Hepatocyte (in vitro differentiated cells): ENCODE data around the gene PLXNC1. TPM values are rescaled to one million over a fixed set of nuclear protein-coding genes. Genes with fewer than 3 reads are reported as not detected.

Source experiments
- DNase-seq: peaks from one replicate; pipeline ENCODE4 v3.0.0-alpha.2; 2016; ENCODE audit warnings: low spot score
- H2AFZ ChIP-seq: fragments of 200-600 bp; sonication (generic); 2 replicates; pipeline ENCODE4 v1.6.0; 2016; ENCODE audit warnings: antibody characterized with exemption, mild to moderate bottlenecking
- H3K27ac ChIP-seq: fragments of 200-600 bp; sonication (generic); 2 replicates; pipeline ENCODE4 v1.5.1; 2016; ENCODE audit warnings: mild to moderate bottlenecking
- H3K27me3 ChIP-seq: fragments of 200-600 bp; sonication (generic); 2 replicates; pipeline ENCODE4 v1.6.1; 2016
- H3K36me3 ChIP-seq: fragments of 200-600 bp; sonication (generic); replicated peaks from 2 replicates; pipeline ENCODE4 v1.5.1; 2016; ENCODE audit warnings: low read depth; ENCODE audit not compliant: insufficient read depth
- H3K4me1 ChIP-seq: fragments of 200-600 bp; sonication (generic); 2 replicates; pipeline ENCODE4 v1.5.1; 2016; ENCODE audit warnings: mild to moderate bottlenecking, moderate library complexity; ENCODE audit not compliant: insufficient read depth
- H3K4me2 ChIP-seq: fragments of 200-600 bp; sonication (generic); 2 replicates; pipeline ENCODE4 v1.6.0; 2016
- H3K4me3 ChIP-seq: fragments of 200-600 bp; sonication (generic); 2 replicates; pipeline ENCODE4 v1.5.1; 2016; ENCODE audit warnings: mild to moderate bottlenecking
- H3K79me2 ChIP-seq: fragments of 200-600 bp; sonication (generic); 2 replicates; pipeline ENCODE4 v1.6.0; 2017; ENCODE audit warnings: mild to moderate bottlenecking
- H3K9me2 ChIP-seq: fragments of 200-600 bp; sonication (generic); replicated peaks from 2 replicates; pipeline ENCODE4 v1.6.0; 2017; ENCODE audit warnings: mild to moderate bottlenecking; ENCODE audit not compliant: insufficient read depth
- H3K9me3 ChIP-seq: fragments of 200-600 bp; sonication (generic); 2 replicates; pipeline ENCODE4 v1.5.1; 2016; ENCODE audit warnings: low read depth, mild to moderate bottlenecking
- H4K20me1 ChIP-seq: fragments of 200-600 bp; sonication (generic); 2 replicates; pipeline ENCODE4 v1.6.0; 2016; ENCODE audit warnings: mild to moderate bottlenecking; ENCODE audit not compliant: insufficient read depth, poor library complexity, severe bottlenecking
- EZH2 ChIP-seq: fragments of 200-600 bp; sonication (generic); IDR thresholded peaks from 2 replicates; pipeline ENCODE4 v1.6.1; 2016; ENCODE audit warnings: antibody characterized with exemption, mild to moderate bottlenecking, borderline replicate concordance
- EZH2phosphoT487 ChIP-seq: fragments of 200-600 bp; sonication (generic); IDR thresholded peaks from one replicate; pipeline ENCODE4 v1.6.1; 2018; ENCODE audit warnings: antibody characterized with exemption, mild to moderate bottlenecking, low read depth, moderate library complexity; ENCODE audit not compliant: unreplicated experiment, severe bottlenecking
- WGBS: methylation state at CpG from one replicate; pipeline ENCODE4 v1.1.6; 2016; ENCODE audit warnings: low lambda C conversion rate; ENCODE audit errors: missing lambda C conversion rate; 5-methylcytosine and 5-hydroxymethylcytosine counted together
- polyA plus RNA-seq: library from polyadenylated mRNA; unstranded; fragments of >200 nt; fragmentation: Nextera tagmentation; extraction: Ambion mirVana; gene quantifications from 2 replicates; pipeline ENCODE4 v1.2.1, GENCODE V29; 2016
- total RNA-seq: library from RNA; depleted of rRNA; stranded (reverse); fragments of >200 nt; gene quantifications from 2 replicates; pipeline ENCODE4 v1.2.3, GENCODE V29; 2014
- TF ChIP-seq, protein P1 (sequence below): fragments of 200-600 bp; sonication (generic); IDR thresholded peaks from 2 replicates; pipeline ENCODE4 v1.5.1; 2016; ENCODE audit warnings: antibody characterized with exemption, mild to moderate bottlenecking; ENCODE audit not compliant: poor library complexity

Gene PLXNC1
- total and polyA plus RNA-seq, 2 experiments from 2014 or later, result 6.7 to 23.2 TPM

DNA sequence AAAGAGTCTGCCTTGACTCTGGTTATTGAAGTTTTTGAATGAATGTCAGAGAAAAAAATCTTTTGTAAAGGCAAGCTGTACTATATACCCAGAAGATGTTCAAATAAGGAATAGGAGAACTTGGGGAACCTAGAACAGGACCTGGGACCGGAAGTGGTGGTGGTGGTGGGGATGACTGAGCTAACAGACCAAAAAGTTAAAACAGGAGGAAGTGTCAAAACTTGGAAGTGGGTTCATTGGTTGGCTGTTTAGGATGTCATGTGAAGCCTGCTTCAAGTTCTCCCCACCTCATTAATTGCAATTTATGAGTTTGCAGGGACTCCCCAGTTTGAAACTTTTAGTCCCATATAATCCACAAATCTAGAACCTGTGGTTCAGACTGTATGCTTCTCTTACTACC is 26.2 kb downstream of the PLXNC1 start:
- Histone ChIP-seq H3K79me2 (no peaks in the 10 kb centered on the region), H4K20me1 (no peaks in the 10 kb centered on the region), H3K27ac (peak overlapping the region; percentile 69), H3K9me3 (no peaks in the 10 kb centered on the region), H3K4me3 (no peak overlapping the region), H3K4me2 (no peak overlapping the region), H3K27me3 (no peaks in the 10 kb centered on the region), H3K36me3 (no peaks in the 10 kb centered on the region), H2AFZ (no peak overlapping the region), H3K9me2 (no peaks in the 10 kb centered on the region), H3K4me1 (peaks cover 24% of the 10 kb centered on the region)
- 89% methylated on average over 1 of the region's 1 CpG for WGBS
- no peak for DNase-seq
- TF ChIP-seq EZH2 (no peak), EZH2phosphoT487 (no peak)
- TF ChIP-seq, protein P1, sequence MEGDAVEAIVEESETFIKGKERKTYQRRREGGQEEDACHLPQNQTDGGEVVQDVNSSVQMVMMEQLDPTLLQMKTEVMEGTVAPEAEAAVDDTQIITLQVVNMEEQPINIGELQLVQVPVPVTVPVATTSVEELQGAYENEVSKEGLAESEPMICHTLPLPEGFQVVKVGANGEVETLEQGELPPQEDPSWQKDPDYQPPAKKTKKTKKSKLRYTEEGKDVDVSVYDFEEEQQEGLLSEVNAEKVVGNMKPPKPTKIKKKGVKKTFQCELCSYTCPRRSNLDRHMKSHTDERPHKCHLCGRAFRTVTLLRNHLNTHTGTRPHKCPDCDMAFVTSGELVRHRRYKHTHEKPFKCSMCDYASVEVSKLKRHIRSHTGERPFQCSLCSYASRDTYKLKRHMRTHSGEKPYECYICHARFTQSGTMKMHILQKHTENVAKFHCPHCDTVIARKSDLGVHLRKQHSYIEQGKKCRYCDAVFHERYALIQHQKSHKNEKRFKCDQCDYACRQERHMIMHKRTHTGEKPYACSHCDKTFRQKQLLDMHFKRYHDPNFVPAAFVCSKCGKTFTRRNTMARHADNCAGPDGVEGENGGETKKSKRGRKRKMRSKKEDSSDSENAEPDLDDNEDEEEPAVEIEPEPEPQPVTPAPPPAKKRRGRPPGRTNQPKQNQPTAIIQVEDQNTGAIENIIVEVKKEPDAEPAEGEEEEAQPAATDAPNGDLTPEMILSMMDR, result no peak

DNA sequence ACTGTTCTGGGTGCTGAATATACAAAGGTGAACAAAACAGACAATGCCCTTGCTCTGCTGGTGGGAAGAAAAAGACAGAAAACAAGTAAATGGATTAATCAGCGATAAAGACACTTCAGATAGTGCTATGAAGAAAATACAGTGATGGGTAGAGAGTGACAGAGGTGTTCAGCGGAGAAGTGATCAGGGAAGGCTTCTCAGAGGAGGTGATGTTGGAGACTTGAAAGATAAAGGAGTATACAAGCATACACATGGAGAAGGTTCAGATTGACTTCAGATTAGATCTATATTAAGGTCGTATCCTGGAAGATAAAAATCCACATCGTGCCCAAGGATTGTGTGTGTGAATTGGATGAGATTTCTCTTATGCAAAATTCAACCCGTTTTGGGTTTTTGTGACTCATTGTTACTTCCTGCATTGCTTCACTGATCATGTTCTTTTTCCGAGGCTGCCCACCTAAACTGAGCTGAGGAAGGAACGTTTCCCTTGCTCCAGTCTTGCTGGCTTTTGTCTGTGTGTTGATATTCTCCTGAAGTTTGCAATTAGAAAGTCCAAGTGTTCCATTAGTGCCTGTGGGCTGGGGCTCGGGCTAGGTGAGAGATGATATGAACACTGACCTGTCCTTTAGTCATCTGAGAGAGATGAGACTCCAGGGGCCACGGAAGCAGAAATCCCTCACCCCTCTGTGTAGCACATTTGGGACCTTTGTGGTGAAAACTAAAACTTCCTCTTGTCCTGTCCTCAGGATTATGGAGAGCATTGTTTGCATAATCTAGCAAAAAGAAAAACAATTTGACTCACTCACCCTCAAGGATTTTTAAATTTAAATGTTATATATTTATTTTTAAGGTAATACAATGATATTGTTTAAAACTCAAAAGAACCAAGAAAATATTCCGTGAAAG is 27.6 kb downstream of the PLXNC1 start:
- H3K27me3 ChIP-seq, result no peaks in the 10 kb centered on the region
- no peak for TF ChIP-seq EZH2phosphoT487
- no peak for TF ChIP-seq EZH2
- TF ChIP-seq, protein P1, result no peak
- WGBS, result 72% methylated on average over 10 of the region's 10 CpGs
- H3K4me3 ChIP-seq, result no peak overlapping the region
- H3K9me2 ChIP-seq, result no peaks in the 10 kb centered on the region
- H3K79me2 ChIP-seq, result no peaks in the 10 kb centered on the region
- no peaks in the 10 kb centered on the region for H3K36me3 ChIP-seq
- no peaks in the 10 kb centered on the region for H4K20me1 ChIP-seq
- DNase-seq, result no peak
- H3K4me1 ChIP-seq, result peaks cover 17% of the 10 kb centered on the region
- no peak overlapping the region for H2AFZ ChIP-seq
- no peak overlapping the region for H3K4me2 ChIP-seq
- no peaks in the 10 kb centered on the region for H3K9me3 ChIP-seq
- no peak overlapping the region for H3K27ac ChIP-seq

DNA sequence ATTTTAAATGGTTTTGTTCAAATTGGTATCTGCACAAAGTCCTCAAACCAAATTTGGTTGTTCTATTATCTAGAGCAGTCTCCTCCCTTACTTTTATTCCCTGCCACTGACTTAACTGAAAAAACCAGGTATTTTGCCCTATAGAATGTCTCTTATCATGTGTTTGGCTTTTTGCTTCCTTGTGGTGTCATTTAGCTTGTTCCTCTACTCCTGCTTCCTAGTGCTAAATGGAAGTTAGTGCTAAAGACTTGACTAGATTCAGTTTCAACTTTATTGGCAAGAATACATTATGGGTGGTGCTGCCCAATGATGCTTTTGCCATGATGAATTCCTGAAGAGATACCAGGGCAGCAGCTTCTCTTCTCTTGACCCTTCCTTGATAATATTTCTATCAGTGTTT is 29.7 kb downstream of the PLXNC1 start:
- Histone ChIP-seq H3K9me2 (no peaks in the 10 kb centered on the region), H3K36me3 (no peaks in the 10 kb centered on the region), H3K4me3 (no peak overlapping the region), H2AFZ (no peak overlapping the region), H3K9me3 (no peaks in the 10 kb centered on the region), H3K79me2 (no peaks in the 10 kb centered on the region), H3K4me2 (no peak overlapping the region), H3K4me1 (peaks cover 15% of the 10 kb centered on the region), H4K20me1 (no peaks in the 10 kb centered on the region), H3K27me3 (no peaks in the 10 kb centered on the region), H3K27ac (no peak overlapping the region)
- DNase-seq, result no peak
- TF ChIP-seq EZH2 (no peak), EZH2phosphoT487 (no peak)
- TF ChIP-seq, protein P1, result no peak
